NCI-H2171 treated with DMSO at 0.1 percent for 48 hours (cell line): ENCODE results near the gene TMEM252.

Experiments used
- DNase-seq: peaks from one replicate; lab custom pipeline; 2025; lab: John Stamatoyannopoulos, UW

TMEM252 gene

GRCh38 chr9:68497629-68498028, 43.1 kb downstream of the TMEM252 start:
- no peak for DNase-seq

GRCh38 chr9:68496356-68496755, 44.3 kb downstream of the TMEM252 start:
- DNase-seq: no peak

- DNase-seq: no peak
These were observed 45.4 kb downstream of the TMEM252 start for GRCh38 chr9:68495247-68495646.

- DNase-seq: no peak
These were observed 46.6 kb downstream of the TMEM252 start for GRCh38 chr9:68493958-68494577.

GRCh38 chr9:68493541-68493940, 47.1 kb downstream of the TMEM252 start:
- no peak for DNase-seq

GRCh38 chr9:68492806-68493205, 47.9 kb downstream of the TMEM252 start:
- peak; percentile 60 for DNase-seq

- DNase-seq: no peak
These were observed 51.0 kb downstream of the TMEM252 start for GRCh38 chr9:68489646-68490045.

GRCh38 chr9:68488126-68488525, 52.6 kb downstream of the TMEM252 start:
- DNase-seq: no peak
